ENCODE results near the gene MCF2L.

The MCF2L gene

GRCh38 chr13:112977091-112977490 is 8.1 kb downstream of the MCF2L start:
- no peak for TF ChIP-seq TAF1 (IDR thresholded peaks at IDR 0.05; ENCODE audit: low read depth, low read length)
- TF ChIP-seq POU2F2 (IDR thresholded peaks at IDR 0.05; ENCODE audit: low read depth, low read length), result no peak
- no peak for TF ChIP-seq POLR2AphosphoS5 (IDR thresholded peaks at IDR 0.05; ENCODE audit: low read depth, low read length)
- FAIRE-seq, result no peak
- DNase-seq (ENCODE audit: insufficient read length, low spot score), result no peak

- TF ChIP-seq POU2F2 (IDR thresholded peaks at IDR 0.05; ENCODE audit: low read depth, low read length), result no peak
- no peak for TF ChIP-seq TAF1 (IDR thresholded peaks at IDR 0.05; ENCODE audit: low read depth, low read length)
- TF ChIP-seq POLR2AphosphoS5 (IDR thresholded peaks at IDR 0.05; ENCODE audit: low read depth, low read length), result no peak
- TF ChIP-seq PAX5 (IDR thresholded peaks at IDR 0.05; ENCODE audit: insufficient read depth, low read length, severe bottlenecking), result no peak
- no peak for TF ChIP-seq POLR2A (IDR thresholded peaks at IDR 0.05; ENCODE audit: low read depth, low read length)
- no peak for TF ChIP-seq SPI1 (IDR thresholded peaks at IDR 0.05; ENCODE audit: low read depth, low read length)
- no peak for FAIRE-seq
- no peak for DNase-seq (ENCODE audit: insufficient read length, low spot score)
These were observed 8.5 kb downstream of the MCF2L start for GRCh38 chr13:112977525-112977924.

- TF ChIP-seq POLR2AphosphoS5 (IDR thresholded peaks at IDR 0.05; ENCODE audit: low read depth, low read length) (no peak), SPI1 (IDR thresholded peaks at IDR 0.05; ENCODE audit: low read depth, low read length) (no peak), PAX5 (IDR thresholded peaks at IDR 0.05; ENCODE audit: insufficient read depth, low read length, severe bottlenecking) (no peak), POLR2A (IDR thresholded peaks at IDR 0.05; ENCODE audit: low read depth, low read length) (no peak), POU2F2 (IDR thresholded peaks at IDR 0.05; ENCODE audit: low read depth, low read length) (no peak), TAF1 (IDR thresholded peaks at IDR 0.05; ENCODE audit: low read depth, low read length) (no peak)
- FAIRE-seq (no peak), DNase-seq (ENCODE audit: insufficient read length, low spot score) (no peak)
These were observed 9.8 kb downstream of the MCF2L start for GRCh38 chr13:112978561-112979405.

- FAIRE-seq, result no peak
- TF ChIP-seq TAF1 (IDR thresholded peaks at IDR 0.05; ENCODE audit: low read depth, low read length) (no peak), PAX5 (IDR thresholded peaks at IDR 0.05; ENCODE audit: insufficient read depth, low read length, severe bottlenecking) (no peak), POLR2A (IDR thresholded peaks at IDR 0.05; ENCODE audit: low read depth, low read length) (no peak), POU2F2 (IDR thresholded peaks at IDR 0.05; ENCODE audit: low read depth, low read length) (no peak), POLR2AphosphoS5 (IDR thresholded peaks at IDR 0.05; ENCODE audit: low read depth, low read length) (no peak), SPI1 (IDR thresholded peaks at IDR 0.05; ENCODE audit: low read depth, low read length) (no peak)
These were observed 10.4 kb downstream of the MCF2L start for GRCh38 chr13:112979406-112979902.

GRCh38 chr13:112980434-112980833 is 11.4 kb downstream of the MCF2L start:
- FAIRE-seq (no peak), DNase-seq (ENCODE audit: insufficient read length, low spot score) (no peak)
- no peak for TF ChIP-seq POLR2A (IDR thresholded peaks at IDR 0.05; ENCODE audit: low read depth, low read length)
- no peak for TF ChIP-seq SPI1 (IDR thresholded peaks at IDR 0.05; ENCODE audit: low read depth, low read length)
- TF ChIP-seq POLR2AphosphoS5 (IDR thresholded peaks at IDR 0.05; ENCODE audit: low read depth, low read length), result no peak
- TF ChIP-seq PAX5 (IDR thresholded peaks at IDR 0.05; ENCODE audit: insufficient read depth, low read length, severe bottlenecking), result no peak
- TF ChIP-seq POU2F2 (IDR thresholded peaks at IDR 0.05; ENCODE audit: low read depth, low read length), result no peak
- no peak for TF ChIP-seq TAF1 (IDR thresholded peaks at IDR 0.05; ENCODE audit: low read depth, low read length)

More at GRCh38 chr13:112979406-112979902, 10.4 kb downstream of the MCF2L start:
- DNase-seq (ENCODE audit: insufficient read length, low spot score), result no peak

- FAIRE-seq, result no peak
- no peak for TF ChIP-seq SPI1 (IDR thresholded peaks at IDR 0.05; ENCODE audit: low read depth, low read length)
- TF ChIP-seq POU2F2 (IDR thresholded peaks at IDR 0.05; ENCODE audit: low read depth, low read length), result no peak
- no peak for TF ChIP-seq TAF1 (IDR thresholded peaks at IDR 0.05; ENCODE audit: low read depth, low read length)
- no peak for TF ChIP-seq POLR2AphosphoS5 (IDR thresholded peaks at IDR 0.05; ENCODE audit: low read depth, low read length)
- no peak for TF ChIP-seq PAX5 (IDR thresholded peaks at IDR 0.05; ENCODE audit: insufficient read depth, low read length, severe bottlenecking)
- no peak for TF ChIP-seq POLR2A (IDR thresholded peaks at IDR 0.05; ENCODE audit: low read depth, low read length)
- DNase-seq (ENCODE audit: insufficient read length, low spot score), result no peak
These were observed 12.4 kb downstream of the MCF2L start for GRCh38 chr13:112981451-112981850.

GRCh38 chr13:112982281-112983041 is 13.4 kb downstream of the MCF2L start:
- no peak for DNase-seq (ENCODE audit: insufficient read length, low spot score)
- FAIRE-seq, result no peak
- TF ChIP-seq POLR2AphosphoS5 (IDR thresholded peaks at IDR 0.05; ENCODE audit: low read depth, low read length) (no peak), PAX5 (IDR thresholded peaks at IDR 0.05; ENCODE audit: insufficient read depth, low read length, severe bottlenecking) (no peak), POU2F2 (IDR thresholded peaks at IDR 0.05; ENCODE audit: low read depth, low read length) (no peak), SPI1 (IDR thresholded peaks at IDR 0.05; ENCODE audit: low read depth, low read length) (no peak), TAF1 (IDR thresholded peaks at IDR 0.05; ENCODE audit: low read depth, low read length) (no peak), POLR2A (IDR thresholded peaks at IDR 0.05; ENCODE audit: low read depth, low read length) (no peak)

- FAIRE-seq (no peak), DNase-seq (ENCODE audit: insufficient read length, low spot score) (no peak)
- no peak for TF ChIP-seq POLR2A (IDR thresholded peaks at IDR 0.05; ENCODE audit: low read depth, low read length)
- no peak for TF ChIP-seq POLR2AphosphoS5 (IDR thresholded peaks at IDR 0.05; ENCODE audit: low read depth, low read length)
- no peak for TF ChIP-seq POU2F2 (IDR thresholded peaks at IDR 0.05; ENCODE audit: low read depth, low read length)
- TF ChIP-seq SPI1 (IDR thresholded peaks at IDR 0.05; ENCODE audit: low read depth, low read length), result no peak
- no peak for TF ChIP-seq PAX5 (IDR thresholded peaks at IDR 0.05; ENCODE audit: insufficient read depth, low read length, severe bottlenecking)
- no peak for TF ChIP-seq TAF1 (IDR thresholded peaks at IDR 0.05; ENCODE audit: low read depth, low read length)
These were observed 14.0 kb downstream of the MCF2L start for GRCh38 chr13:112983042-112983305.

Measured in GM12891 (cell line).